H1 (cell line): ENCODE measurements around the gene ASZ1. TPM values are rescaled to one million over a fixed set of nuclear protein-coding genes. Genes with fewer than 3 reads are reported as not detected.

Source experiments
- CEBPB ChIP-seq: IDR thresholded peaks from 2 replicates; pipeline ENCODE4 v1.6.1; 2012; ENCODE audit warnings: low read depth, low read length
- KDM4A ChIP-seq: IDR thresholded peaks from one replicate; pipeline ENCODE4 v1.7.1; 2012; ENCODE audit warnings: low read depth, mild to moderate bottlenecking, moderate library complexity, low read length, inconsistent platforms; ENCODE audit not compliant: severe bottlenecking
- polyA plus RNA-seq, 7 experiments: library from polyadenylated mRNA; depleted of rRNA in 3 of 7; stranded (reverse) in 5 of 7; unstranded in 2 of 7; fragments of >200 nt in 5 of 7; fragments of 200-250 nt in 2 of 7; gene quantifications; 1 replicate in 5 of 7; 2 replicates in 1 of 7; 4 replicates in 1 of 7; pipeline versions ENCODE4 v1.2.1 to v1.2.3, GENCODE V29; 2011 to 2013; ENCODE audit warnings: missing spikeins in 2 of 7, mixed read lengths in 2 of 7
- total RNA-seq: library from RNA; stranded (reverse); fragmentation: NEBNext Ultra II Directional; extraction: Animal tissue kit (Norgen Biotek cat#: 25700); gene quantifications from 2 replicates; pipeline ENCODE4 v1.2.1, GENCODE V29; 2021
- TF ChIP-seq, protein P1 (sequence below): fragments of 300-600 bp; sonication (generic); IDR thresholded peaks from 2 replicates; pipeline ENCODE4 v1.7.1; 2012; ENCODE audit warnings: low read length, moderate library complexity, mild to moderate bottlenecking, inconsistent platforms; ENCODE audit not compliant: insufficient replicate concordance
- TF ChIP-seq, protein P2 (sequence below): IDR thresholded peaks from 2 replicates; pipeline ENCODE4 v1.6.1; 2012; ENCODE audit warnings: inconsistent platforms

ASZ1 gene
- total and polyA plus RNA-seq, 2 of the 8 experiments (the other 6 are each of a cell fraction or from before 2014, with no cell fraction given): not detected

DNA sequence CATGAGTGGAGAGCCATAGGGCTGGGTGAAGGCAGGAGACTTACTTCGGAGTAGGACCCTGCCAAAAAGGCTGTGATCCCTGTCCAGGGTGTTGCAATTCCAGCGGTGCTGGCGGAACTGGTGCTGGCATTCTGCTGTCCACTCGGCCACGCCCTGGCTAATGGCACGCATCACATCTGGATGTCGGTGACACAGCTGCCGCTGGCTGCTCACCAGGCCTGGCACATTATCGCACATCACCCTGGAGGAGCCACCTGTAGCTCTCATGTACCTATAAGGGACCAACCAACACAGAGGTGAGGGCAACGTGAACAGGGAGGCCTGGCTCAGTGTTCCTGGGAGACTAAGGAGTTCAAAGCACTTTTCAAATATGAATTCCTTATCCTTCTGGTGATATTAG, 106.8 kb downstream of the ASZ1 start (continued):
- TF ChIP-seq, protein P1, sequence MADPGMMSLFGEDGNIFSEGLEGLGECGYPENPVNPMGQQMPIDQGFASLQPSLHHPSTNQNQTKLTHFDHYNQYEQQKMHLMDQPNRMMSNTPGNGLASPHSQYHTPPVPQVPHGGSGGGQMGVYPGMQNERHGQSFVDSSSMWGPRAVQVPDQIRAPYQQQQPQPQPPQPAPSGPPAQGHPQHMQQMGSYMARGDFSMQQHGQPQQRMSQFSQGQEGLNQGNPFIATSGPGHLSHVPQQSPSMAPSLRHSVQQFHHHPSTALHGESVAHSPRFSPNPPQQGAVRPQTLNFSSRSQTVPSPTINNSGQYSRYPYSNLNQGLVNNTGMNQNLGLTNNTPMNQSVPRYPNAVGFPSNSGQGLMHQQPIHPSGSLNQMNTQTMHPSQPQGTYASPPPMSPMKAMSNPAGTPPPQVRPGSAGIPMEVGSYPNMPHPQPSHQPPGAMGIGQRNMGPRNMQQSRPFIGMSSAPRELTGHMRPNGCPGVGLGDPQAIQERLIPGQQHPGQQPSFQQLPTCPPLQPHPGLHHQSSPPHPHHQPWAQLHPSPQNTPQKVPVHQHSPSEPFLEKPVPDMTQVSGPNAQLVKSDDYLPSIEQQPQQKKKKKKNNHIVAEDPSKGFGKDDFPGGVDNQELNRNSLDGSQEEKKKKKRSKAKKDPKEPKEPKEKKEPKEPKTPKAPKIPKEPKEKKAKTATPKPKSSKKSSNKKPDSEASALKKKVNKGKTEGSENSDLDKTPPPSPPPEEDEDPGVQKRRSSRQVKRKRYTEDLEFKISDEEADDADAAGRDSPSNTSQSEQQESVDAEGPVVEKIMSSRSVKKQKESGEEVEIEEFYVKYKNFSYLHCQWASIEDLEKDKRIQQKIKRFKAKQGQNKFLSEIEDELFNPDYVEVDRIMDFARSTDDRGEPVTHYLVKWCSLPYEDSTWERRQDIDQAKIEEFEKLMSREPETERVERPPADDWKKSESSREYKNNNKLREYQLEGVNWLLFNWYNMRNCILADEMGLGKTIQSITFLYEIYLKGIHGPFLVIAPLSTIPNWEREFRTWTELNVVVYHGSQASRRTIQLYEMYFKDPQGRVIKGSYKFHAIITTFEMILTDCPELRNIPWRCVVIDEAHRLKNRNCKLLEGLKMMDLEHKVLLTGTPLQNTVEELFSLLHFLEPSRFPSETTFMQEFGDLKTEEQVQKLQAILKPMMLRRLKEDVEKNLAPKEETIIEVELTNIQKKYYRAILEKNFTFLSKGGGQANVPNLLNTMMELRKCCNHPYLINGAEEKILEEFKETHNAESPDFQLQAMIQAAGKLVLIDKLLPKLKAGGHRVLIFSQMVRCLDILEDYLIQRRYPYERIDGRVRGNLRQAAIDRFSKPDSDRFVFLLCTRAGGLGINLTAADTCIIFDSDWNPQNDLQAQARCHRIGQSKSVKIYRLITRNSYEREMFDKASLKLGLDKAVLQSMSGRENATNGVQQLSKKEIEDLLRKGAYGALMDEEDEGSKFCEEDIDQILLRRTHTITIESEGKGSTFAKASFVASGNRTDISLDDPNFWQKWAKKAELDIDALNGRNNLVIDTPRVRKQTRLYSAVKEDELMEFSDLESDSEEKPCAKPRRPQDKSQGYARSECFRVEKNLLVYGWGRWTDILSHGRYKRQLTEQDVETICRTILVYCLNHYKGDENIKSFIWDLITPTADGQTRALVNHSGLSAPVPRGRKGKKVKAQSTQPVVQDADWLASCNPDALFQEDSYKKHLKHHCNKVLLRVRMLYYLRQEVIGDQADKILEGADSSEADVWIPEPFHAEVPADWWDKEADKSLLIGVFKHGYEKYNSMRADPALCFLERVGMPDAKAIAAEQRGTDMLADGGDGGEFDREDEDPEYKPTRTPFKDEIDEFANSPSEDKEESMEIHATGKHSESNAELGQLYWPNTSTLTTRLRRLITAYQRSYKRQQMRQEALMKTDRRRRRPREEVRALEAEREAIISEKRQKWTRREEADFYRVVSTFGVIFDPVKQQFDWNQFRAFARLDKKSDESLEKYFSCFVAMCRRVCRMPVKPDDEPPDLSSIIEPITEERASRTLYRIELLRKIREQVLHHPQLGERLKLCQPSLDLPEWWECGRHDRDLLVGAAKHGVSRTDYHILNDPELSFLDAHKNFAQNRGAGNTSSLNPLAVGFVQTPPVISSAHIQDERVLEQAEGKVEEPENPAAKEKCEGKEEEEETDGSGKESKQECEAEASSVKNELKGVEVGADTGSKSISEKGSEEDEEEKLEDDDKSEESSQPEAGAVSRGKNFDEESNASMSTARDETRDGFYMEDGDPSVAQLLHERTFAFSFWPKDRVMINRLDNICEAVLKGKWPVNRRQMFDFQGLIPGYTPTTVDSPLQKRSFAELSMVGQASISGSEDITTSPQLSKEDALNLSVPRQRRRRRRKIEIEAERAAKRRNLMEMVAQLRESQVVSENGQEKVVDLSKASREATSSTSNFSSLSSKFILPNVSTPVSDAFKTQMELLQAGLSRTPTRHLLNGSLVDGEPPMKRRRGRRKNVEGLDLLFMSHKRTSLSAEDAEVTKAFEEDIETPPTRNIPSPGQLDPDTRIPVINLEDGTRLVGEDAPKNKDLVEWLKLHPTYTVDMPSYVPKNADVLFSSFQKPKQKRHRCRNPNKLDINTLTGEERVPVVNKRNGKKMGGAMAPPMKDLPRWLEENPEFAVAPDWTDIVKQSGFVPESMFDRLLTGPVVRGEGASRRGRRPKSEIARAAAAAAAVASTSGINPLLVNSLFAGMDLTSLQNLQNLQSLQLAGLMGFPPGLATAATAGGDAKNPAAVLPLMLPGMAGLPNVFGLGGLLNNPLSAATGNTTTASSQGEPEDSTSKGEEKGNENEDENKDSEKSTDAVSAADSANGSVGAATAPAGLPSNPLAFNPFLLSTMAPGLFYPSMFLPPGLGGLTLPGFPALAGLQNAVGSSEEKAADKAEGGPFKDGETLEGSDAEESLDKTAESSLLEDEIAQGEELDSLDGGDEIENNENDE: no peak
- TF ChIP-seq, protein P2, sequence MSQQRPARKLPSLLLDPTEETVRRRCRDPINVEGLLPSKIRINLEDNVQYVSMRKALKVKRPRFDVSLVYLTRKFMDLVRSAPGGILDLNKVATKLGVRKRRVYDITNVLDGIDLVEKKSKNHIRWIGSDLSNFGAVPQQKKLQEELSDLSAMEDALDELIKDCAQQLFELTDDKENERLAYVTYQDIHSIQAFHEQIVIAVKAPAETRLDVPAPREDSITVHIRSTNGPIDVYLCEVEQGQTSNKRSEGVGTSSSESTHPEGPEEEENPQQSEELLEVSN: no peak
- TF ChIP-seq KDM4A (no peak), CEBPB (no peak)
